CD4-positive, alpha-beta T cell treated with Interleukin-15 for 4 hours (primary cell): ENCODE measurements around the gene HS2ST1.
"Not testable (repeated sequence)": the region's sequence is repeated elsewhere in the genome, so short reads cannot be mapped to it uniquely, and the experiment has no call there.

ENCODE experiments used
- DNase-seq: peaks from one replicate; pipeline ENCODE4 v3.0.0-alpha.2; 2020; ENCODE audit warnings: low spot score

Gene HS2ST1

GRCh38 chr1:87066708-87067107 lies 152.3 kb downstream of the HS2ST1 start:
- not testable (repeated sequence) for DNase-seq

GRCh38 chr1:87072411-87072810 lies 158.0 kb downstream of the HS2ST1 start:
- no peak for DNase-seq

DNA sequence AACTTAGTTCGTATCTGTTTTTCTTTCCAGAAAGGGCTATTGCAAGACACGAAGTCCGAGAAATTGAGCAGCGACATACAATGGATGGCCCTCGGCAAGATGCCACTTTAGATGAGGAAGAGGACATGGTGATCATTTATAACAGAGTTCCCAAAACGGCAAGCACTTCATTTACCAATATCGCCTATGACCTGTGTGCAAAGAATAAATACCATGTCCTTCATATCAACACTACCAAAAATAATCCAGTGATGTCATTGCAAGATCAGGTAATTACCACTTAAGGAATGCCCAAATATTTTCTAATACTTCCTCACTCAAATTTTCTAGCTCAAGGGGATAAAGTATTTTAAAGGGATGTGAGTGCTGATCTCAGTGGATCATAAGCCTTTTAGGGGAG lies 158.5 kb downstream of the HS2ST1 start:
- DNase-seq: no peak

- no peak for DNase-seq
These were observed 159.8 kb downstream of the HS2ST1 start for GRCh38 chr1:87074001-87074795.

DNA sequence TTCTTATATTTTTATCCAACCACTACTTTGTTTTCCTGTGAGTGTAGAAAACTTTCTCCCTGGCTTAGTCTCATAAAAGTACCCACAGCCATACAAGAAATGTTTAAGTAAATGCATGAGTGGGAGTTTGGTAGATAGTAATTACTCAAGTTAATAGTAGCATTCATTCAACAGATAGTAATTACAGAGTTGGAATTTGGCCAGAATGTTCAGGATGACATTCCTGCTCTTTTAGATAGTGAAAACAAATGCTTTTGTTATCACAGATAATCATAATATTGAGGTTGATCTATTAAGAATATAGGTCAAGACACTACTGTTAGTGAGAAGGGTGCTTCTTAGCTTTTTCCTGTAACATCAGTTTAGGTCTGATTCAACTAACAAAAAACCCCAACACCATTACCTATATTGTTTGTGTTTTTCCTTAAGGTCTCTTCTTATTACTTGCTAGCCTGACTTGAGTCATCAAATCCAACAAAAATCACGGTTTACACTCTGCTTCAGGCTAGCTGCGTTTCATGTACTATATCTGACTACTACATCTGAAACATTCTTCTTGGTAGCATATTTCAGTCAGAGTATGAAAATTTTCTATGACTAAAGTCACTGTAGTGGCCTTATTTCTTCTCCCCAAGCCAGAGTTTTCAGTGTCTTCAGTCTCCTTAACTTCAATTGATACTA lies 163.7 kb downstream of the HS2ST1 start:
- no peak for DNase-seq

DNA sequence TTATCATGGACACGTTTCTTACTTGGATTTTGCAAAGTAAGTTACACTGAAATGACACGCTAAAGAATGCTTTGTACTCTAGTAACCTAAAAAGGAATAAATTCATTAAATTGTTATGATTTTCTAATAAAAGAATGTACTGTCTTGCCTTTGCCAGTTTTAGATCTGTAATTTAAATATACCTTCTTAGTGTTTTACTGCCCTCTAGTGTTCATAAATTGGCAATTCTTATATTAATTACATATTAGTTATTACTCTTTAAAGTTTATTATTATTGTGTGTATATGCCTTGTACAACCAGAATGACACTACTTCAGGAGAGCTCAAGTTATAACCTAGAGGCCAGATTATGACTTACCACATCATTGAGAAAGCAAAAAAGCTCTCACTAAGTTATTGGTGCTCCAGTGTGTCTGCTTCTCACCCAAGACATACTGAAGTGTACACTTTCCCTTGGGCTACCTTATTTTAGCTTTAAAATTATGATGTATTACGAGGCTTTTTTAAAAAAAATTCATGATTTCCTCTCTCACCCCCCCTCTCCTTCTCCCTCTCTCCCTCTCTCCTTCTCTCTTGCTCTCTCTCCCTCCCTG lies 169.9 kb downstream of the HS2ST1 start:
- DNase-seq: peak; percentile 28

DNA sequence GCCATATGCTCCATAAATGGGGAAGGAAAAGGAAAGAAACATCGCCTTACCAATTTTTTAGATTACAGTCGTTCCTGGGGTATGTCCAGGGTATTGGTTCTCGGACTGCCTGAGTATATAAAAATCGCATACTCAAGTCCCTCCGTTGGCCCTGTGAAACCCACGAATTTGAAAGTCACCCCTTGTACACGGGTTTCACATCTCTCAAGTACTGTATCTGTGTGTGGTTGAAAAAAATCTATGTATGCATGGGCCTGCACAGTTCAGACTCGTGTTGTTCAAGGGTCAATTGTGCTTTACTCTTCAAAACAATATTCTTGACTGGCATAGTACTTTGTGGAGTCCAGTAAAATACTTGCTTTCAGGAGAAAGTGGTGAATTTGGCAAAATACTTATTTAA lies 171.7 kb downstream of the HS2ST1 start:
- no peak for DNase-seq

DNA sequence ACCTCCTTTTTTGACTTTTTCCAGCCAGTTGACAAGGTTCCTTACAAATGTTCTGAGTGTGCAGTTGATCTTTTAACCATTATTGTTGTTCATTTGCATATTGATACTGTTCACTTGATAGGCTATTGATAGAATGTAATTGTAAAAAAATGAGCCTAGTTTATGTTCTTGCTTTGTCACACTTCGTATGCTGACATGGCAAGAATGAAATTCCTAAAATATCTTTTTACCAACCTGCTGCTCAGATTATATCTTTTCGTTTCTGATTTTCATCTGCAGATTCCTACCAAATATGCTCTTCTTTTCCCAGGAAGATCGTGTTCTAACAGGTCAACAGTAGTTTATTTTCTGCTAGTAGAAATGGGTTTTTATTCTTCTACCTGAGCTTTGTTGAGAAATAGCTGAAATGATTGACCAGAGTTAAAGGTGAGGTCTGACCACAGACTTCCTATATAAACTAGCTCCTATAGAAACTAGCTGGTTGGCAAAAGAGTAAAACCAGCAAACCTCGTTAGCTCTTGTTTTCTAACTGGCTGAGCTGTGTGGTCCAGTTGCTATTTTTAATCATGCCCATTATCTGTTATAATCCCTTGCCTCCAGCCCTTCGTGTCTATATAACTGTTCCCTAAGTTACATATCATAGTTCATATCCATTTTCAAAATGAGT lies 174.8 kb downstream of the HS2ST1 start:
- no peak for DNase-seq

- DNase-seq: no peak
These were observed 175.4 kb downstream of the HS2ST1 start for GRCh38 chr1:87089823-87090222.

- DNase-seq: no peak
These were observed 177.0 kb downstream of the HS2ST1 start for GRCh38 chr1:87091425-87091824.

- no peak for DNase-seq
These were observed 178.4 kb downstream of the HS2ST1 start for GRCh38 chr1:87092846-87093245.

- DNase-seq: no peak
These were observed 178.9 kb downstream of the HS2ST1 start for GRCh38 chr1:87093286-87093685.

GRCh38 chr1:87094238-87094637 lies 179.8 kb downstream of the HS2ST1 start:
- DNase-seq: no peak

DNA sequence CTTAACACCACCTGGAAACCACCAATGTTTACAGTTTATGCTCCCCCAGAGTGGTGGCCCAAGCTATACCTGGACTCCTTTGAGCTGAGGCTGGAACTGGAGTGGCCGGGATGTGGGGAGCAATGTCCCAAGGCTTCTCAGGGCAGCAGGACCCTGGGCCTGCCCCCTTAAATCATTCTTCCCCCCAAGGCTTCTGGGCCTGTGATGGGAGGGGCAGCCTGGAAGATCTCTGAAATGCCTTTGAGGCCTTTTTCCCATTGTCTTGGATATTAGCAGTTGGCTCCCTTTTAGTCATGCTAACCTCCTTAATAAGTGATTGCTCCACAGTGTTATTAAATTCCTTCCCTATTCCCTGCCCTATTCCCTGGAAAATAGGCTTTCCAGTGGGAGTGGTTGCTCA lies 185.8 kb downstream of the HS2ST1 start:
- DNase-seq: no peak

GRCh38 chr1:87103074-87103473 lies 188.6 kb downstream of the HS2ST1 start:
- DNase-seq: no peak

DNA sequence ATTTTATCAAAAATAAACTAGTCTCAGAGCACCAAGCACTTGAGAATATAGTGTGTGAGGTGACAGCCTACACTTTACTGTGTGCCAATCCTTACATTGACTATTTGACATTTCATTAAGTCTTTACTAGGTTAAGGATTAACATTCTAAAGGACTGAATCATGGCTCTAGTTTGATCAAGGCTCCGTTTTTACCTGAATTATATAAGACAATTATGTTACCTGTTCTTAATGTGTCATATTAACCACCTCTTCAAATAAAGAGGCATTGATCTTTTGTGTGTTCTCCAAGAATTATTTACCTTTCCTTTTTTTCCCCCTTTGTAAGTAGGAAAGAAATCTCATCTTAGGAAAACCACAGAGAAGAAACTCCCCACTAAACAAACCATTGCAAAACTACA lies 189.7 kb downstream of the HS2ST1 start:
- no peak for DNase-seq

GRCh38 chr1:87104945-87105344 lies 190.5 kb downstream of the HS2ST1 start:
- no peak for DNase-seq

DNA sequence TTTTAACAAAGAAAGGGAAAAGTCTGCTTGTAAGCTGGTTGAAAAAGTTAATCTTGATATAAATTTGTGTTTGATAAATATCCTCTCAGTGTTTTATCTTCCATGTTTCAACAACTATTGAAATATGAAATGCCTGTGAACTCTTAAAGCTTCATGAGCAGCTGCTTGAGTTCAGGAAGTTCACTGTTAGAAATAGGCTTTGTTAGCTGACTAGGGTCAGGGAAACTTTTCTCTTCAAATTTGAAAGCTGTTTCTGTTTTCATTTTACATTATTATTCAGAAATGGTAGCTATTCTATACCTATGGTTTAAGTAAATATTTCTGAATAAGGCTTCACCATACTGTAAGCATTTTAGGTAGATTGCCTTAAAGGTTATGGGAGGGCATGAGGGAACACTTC lies 191.7 kb downstream of the HS2ST1 start:
- no peak for DNase-seq

DNA sequence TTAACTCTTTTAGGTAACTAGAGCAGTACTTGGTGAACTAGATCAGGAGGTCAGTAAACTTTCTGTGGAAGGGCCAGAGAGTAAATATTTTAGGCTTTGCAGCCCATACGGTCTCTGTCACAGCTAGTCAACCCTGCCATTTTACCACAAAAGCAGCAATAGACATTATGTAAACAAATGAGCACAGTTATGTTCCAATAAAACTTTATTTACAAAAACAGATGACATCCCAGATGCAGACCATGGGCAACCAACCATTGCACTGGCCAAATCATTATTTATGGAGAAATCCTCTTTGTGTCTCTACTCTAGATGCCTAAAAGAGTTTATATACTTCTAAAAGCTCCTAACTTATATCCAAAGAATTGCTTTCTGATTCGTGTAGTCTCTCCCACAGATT lies 192.4 kb downstream of the HS2ST1 start:
- no peak for DNase-seq

GRCh38 chr1:87108228-87108627 lies 193.8 kb downstream of the HS2ST1 start:
- no peak for DNase-seq

DNA sequence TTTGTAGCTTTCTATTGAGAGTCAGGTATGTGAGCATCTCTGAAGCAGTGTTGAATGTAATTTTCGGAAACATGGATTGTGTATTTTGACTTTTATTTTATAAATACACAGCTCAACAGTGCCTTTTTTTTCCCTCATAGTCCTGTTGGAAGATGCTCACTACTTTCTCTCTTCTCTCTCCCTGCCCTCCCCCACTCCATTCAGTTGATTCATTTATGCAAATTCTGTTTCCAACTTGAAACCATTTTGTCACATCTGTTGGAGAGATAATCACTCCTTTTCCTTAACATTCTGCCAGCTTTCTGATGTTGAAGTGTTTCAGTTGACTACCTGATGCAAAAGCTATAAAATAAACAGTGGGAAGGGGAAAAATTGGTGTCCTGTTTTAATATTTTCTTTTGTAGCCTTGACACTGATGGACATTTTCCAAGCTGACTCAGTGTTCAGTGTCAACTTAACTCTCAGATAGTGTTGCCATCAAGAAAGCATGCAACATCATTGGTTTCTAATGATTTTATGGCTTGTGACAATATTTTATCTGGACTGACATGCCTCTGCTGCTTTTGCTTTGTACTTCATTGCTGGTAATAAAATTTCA lies 194.5 kb downstream of the HS2ST1 start:
- no peak for DNase-seq

- DNase-seq: no peak
These were observed 197.4 kb downstream of the HS2ST1 start for GRCh38 chr1:87111659-87112371.
